ENCODE measurements around the gene DNAJC22.
"Not testable (repeated sequence)": the region's sequence is repeated elsewhere in the genome, so short reads cannot be mapped to it uniquely, and the experiment has no call there.

The DNAJC22 gene

DNA sequence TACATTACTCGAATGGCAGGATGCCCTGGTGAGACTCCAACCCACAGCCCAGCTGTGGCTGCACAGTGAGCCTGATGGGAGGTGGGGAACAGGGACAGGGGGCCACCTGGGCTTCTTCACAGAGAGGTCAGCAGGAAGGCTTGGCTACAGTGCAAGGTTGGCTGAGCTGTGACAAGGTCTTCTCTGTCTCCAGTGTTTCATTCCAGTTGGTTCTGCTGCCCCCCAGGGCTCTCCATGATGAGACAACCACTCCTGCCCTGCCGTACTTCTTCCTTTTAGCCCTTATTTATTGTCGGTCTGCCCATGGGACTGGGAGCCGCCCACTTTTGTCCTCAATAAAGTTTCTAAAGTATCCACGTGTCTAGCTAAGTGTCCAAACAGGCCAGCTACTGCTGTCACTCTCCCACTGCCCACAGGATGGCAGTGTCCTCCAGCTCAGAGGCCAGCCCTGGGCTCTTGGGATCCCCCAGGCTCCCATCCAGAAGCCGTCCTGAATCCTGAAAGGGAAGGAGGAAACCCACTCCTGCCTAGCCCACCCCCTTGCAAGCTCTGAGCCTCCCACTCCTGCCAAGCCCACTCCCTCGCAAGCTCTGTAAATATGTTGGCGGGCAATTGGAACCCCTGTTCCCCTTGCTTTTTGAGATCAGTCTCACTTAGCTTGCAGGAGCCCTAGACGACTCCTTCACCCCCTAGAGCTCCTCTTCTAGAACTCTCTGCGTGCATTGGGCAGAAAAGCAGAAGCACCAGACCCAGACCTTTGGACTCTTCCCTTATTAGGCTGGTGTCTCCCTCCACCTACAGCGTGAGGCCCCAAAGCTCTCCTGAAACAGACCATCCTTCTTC lies 15.1 kb upstream of the DNAJC22 start:
- DNase-seq: no peak

DNA sequence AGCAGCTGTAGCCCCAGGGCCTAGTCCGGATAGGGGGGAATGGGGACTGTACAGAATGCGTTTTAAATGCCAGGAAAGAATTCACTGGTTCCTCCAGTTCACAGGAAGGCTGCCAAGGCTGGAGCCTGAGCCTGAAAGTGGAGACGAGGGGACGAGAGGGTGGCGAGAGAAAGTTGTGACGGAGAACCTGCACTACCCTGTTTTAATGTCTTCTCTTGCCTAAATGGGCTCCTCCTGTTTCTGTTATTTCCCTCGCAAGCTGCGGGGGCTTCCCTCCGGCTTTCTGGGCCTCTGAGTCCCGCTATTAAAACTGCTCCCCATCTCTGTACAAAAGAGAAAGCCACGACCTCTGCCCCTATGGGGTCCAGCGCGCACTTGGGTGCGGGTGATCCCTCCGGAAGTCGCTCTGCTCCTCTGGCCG lies 14.2 kb upstream of the DNAJC22 start:
- no peak for DNase-seq

DNA sequence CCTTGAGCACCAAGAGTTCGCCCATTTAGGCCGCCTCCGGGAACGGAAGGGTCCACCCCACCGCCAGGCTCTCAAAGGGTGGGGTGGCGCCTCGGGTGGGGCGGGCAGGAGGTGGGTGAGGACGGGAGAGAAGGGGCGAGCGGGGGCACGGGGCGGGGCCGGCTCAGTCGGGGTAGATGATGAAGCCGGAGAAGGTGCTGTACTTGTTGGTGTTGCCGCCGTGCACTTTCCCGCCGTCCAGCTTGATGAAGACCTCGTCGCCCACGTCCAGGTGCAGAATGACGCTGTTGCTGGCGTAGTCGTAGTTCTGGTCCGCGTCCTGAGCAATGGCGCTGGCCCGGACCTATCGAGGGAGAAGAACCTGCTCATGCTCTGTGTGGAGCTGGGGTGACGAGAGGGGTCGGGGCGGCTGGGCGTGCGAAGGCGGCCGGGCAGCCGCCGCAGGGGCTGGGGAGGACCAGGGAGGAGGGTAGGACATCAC lies 13.8 kb upstream of the DNAJC22 start:
- no peak for DNase-seq

DNA sequence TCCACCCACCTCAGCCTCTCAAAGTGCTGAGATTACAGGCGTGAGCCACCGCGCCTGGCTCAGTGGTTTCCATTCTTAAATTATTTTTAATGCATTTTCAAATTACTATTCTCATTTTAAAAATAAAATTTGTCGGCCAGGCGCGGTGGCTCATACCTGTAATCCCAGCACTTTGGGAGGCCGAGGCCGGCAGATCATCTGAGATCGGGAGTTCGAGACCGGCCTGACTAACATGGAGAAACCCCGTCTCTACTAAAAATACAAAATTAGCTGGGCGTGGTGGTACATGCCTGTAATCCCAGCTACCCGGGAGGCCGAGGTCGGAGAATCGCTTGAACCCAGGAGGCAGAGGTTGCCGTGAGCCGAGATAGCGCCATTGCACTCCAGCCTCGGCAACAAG lies 12.9 kb upstream of the DNAJC22 start:
- DNase-seq: not testable (repeated sequence)

DNA sequence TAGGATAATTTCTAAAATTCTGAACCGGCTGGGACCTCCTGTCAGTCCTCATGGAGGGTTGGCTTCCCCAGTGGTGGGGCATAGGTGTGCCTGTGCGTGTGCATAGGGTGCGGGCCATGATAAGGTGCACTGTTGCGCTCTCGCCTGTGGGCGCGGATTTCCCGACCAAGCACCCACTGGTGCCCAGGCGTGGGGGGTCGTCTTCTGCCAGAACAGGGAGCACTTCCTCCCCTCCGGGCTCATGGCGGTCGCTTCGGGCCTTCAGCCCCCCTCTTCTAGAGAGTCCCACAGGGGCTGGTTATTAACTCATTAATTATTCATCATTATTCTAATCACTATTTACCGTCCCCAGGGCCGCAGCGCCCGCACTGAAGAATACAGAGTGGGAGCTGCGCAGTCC lies 12.5 kb upstream of the DNAJC22 start:
- no peak for DNase-seq

DNA sequence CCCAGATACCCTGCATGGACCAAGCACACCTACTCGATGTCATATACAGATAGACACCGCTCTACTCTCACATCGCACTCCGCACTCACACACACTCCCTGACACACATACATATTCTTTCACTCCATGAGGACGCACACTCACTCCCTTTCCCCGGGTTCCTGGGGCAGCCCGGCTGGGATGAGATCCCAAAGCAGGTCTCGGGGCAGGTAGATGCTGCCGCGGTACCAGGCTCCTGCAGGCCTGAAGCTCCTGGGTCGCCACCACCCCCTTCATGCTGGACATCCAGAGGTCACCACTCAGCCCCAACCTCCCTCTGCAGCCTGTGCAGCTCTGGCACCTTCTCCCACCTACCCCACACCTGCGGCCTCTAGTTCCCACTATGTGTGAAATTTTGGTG lies 12.0 kb upstream of the DNAJC22 start:
- no peak for DNase-seq

DNA sequence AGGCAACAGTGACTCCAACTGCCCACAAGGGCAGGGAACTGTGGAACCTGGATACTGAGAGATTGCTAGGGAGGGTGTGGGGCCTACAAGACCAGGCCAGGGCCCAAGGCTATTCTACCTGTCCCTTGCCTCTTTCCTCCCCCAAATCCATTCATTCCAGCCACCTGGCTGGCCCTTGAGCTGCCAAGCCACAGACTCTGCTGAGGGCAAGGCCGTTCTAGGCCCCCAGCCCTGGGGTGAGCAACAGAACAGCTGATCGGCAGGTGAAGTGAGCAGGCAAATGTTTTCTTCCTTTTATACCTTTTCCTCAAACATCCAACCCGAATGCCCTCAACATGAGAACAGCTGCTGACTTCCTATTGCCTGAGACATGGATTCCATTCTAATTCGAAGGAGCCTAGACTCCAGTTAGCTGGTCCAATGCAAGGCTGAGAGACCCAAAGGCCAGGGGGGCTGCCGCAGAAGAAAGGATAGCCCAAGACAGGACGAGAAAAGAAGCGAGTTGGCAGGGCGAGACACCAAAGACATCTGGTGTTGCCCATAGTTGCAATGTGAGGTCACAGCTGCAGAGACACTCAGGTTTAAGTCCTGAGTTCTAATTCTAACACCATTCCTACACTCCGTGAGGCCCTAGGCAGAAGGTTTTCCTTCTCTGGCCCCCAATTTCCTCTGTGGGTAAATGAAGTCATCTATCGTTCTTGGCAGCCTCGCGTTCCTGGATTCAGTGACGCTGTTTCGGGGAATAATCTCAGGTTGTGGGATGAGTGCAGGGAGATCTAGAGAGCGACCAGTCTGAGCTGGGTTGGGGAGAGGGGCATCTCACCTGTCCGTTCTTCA lies 11.4 kb upstream of the DNAJC22 start:
- DNase-seq: no peak

DNA sequence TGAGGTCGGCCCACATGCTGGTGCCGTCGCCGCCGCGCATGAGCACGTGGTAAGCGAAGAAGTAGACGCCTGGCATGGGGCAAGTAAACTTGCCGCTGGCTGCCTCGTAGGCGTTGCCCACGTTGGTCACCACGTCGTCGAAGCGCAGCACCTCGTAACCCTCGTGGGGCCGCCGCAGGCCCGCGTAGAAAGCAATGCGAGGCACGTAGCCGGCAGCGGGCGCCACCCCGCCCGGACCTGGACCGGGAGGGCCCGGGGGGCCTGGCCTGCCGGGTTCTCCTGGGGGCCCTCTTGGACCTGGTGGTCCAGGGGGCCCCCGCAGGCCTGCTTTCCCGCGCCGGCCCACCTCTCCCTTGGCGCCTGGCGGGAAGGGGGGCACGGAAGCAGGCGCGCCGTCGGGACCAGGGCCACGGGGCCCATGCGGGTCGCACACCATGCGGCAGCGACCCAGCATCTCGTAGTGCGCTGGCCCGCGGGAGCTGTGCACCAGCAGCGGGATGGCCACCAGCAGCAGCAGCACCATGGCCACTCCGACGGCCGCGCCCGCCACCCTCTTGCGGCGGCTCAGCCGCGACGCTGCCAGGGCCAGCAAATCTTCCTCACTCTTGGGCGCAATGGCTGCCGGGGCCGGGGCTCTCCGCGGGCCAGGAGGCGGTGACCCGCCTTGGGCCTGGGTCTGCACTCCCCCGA lies 10.6 kb upstream of the DNAJC22 start:
- no peak for DNase-seq

DNA sequence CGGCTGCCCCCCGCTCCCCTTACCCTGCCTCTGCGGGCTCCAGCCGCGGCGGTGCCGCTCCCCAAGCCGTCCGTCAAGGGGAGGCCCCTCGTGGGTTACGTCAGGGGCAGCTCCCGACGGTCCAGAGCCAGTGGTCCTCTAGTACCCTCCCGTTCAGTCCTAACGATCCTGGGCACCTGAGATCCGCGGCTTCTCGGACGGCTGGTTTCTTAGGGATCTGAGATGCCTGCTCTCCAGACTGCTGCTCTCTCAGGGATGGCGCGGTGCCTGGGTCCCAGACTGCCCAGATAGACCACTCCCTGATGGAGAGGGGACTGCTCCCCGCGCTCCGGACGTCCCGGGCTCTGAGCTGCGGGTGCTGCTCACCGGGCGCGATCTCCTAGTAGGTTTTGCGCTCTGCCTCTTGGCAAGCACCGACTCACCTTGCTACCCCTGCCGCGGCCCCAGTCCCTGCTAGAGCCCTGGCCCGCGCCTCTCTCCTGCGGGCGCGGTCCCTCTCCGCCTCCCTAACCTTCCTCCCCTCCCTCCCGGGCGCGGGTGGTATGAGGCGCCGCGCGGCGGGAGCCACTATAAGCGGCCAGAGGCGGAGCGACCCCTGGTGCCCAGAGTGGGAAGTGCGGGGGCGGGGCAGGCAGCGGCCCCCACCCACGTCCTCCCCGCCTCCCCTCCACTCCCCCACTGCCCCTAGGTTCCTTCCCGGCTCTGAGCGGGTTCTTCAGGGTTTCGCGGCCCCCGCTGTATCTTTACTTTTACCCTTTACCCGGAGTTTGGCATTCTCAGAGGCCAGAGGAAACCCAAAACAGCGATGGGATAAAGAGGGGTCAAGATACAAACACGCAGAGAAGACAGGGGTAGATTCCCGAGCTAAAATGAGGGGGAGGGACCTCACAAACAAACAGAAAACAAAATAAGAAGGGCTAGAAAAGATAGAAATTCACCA lies 9.8 kb upstream of the DNAJC22 start, which contains the start of gene C1QL4:
C1QL4 (minus strand) TSS at position 544 of the 940 bp plus-strand sequence. CDS start 711 bp downstream, outside the sequence.
- peak; percentile 10 for DNase-seq

DNA sequence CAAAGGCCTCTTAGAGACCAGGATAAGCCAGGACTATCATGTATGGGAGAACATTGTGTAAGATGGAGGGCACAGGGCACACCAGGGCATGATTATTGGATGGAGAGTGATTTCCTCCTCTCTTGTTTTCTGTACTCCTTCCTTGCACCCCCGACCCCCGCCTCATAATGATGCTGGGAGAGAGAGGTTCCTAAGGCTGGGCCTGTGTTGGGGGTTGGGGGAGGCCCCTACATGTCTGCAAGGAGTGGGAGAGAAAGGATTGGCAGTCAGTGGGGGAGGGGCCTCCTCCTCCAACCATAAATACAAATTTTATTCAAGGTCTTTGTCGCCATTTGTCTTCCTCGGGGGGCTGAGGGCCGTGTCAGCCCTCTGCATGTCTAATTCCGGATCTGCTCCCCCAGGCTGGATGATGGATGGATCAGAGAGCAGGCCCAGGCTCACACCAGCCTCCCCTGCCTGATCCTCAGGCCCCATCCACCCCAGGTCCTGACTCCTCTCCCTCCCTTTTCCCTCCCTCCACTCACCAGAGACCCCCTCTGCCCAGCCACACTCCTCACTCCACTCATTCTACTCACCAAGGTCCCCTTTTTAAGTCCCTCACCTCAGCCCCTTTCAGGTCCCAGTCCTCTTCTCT lies 7.7 kb upstream of the DNAJC22 start:
- no peak for DNase-seq

DNA sequence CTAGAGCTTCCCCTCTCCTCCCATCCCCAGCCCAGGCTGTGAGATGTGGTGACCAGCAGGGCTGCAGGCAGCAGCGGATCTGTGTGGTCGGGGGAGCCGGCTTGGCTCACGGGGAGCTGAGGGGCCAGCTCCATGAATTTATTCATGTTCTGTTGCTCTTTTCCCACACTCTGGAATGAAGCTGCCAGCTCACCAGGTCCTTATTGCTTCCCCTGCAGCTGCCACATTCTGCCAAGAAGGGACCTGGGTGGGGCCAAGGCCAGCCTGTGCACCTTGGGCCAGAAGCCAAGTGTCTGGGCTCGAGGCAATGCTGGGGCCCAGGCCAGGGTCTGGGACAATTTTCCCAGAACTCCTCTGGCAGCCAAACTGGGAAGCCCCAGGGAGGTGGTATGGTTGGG lies 7.2 kb upstream of the DNAJC22 start:
- no peak for DNase-seq

DNA sequence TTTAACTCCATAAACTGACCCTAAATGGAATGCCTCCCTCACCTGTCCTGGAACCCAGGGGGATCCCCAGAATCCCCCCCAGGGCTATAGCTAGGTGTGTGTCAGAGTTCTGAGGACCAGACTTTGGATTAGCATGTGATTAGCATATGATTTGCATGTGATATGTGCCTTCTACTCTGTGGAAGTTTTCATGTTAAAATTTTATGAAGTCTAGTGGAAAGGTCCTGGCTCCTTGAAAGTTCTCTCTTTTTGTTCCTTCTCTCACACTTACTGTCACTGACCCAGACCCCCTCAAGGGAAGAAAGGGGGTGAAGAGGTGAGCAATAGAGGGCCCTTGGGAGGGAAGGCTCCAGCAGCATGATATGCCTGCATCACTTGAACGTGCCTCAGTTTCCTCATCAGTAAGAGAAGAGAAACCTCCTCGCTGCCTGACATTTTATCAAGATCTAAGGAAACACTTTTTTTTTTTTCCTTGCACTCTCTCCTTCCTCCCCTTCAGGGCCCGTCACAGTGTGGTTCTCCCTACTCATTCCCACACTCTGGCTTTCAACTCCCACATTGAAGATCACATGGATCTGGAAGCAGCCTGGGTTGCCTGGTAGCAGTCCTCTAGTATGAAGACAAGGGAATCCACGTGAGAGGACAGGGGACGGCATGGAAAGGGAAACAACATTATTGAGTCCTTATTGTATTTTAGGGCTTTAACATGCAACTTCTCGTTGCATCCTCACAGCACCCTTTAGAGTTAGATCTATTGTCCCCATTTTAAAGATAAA lies 6.4 kb upstream of the DNAJC22 start:
- no peak for DNase-seq

DNA sequence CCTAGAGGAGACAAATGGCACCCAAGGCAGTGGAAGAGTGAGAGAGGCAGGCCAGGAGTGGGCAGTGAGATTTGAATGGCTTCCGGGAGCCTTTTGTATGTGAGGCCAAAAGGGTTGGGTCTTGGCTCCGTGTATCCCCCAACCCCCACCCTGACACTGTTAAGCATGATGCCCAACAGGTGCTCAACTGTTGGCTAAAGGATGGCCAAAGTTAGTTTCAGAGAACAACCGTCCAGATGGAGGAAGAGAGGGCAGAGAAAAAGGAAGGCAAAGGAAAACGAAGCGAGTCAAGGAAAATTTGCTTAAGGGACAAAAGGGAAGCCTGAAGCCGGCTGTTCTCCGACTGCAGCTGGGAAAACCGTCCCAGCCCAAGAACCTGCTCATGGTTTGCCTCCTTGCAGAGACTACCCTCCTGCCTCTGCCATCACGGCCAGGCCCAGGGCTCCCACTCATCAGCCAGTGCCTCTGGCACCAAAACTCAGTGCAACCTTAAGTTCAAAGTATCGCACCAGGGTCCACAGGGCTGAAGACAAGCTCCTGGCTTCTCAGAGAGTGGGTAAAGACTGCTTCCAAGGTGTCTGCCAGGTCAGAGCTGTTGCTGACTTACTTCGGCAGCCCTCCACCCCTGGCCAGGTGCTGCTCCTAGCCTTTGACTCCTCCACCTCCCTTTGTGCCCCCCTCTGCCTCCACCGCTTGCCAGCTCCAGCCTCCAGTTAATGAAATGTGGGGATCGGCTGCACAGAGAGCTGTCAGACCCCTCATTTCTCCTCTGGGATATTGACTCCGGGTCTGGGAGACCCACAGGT lies 5.5 kb upstream of the DNAJC22 start:
- no peak for DNase-seq

DNA sequence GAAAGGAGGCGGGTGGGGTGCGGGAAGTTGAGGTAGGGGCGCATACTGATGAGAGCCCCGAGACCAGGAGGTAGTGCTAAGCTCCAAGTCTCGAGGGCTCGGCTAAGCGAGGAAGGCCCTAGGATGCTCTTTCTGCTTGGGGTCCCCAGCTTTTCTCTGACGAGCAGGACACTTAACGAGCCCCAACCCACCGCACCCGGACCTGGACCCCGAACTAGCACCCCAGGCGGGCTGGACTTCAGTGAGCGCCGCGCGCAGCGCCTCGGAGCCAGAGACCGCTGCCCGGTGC lies 5.0 kb upstream of the DNAJC22 start:
- DNase-seq: no peak

DNA sequence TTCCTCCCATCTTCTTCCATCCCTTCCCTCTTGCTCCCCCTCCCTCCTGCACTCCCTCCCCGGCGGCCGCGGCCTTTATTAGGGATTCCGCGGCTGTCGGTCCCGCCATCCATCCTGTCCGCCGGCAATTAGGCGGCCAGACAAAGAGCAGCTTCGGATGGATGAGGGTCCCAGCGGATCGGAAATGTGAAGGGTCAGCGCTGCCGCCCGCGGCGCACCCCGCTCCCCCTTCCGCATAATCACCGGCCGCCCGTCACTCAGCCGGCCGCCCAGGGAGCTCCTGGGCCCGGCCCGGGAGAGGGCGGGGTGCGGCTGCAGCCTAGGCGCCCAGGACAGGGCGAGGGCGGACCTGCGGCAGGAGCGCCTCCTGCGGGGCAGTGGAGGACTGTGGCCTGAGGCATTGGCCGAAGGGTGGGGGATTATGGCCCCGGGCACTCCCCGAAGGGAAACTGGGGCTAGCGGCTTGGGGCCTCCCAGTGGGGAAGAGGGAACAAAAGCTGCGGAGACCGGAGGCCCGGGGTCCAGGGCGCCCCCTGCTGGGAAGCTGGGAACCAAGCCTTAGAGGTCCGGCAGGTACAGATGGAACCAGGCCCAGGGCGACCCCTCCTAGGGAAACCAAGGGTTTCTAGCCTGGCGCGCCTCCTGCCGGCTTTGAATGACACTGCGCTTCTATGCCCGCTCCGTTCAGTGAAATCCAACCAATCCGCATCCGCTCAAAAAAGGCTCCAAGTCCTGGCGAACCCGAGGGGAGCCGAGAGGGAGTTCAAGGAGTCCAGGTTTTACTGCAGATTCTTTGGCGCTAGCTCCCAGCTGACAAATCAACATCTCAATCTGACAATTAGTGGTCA lies 4.4 kb upstream of the DNAJC22 start:
- DNase-seq: peak; percentile 82

DNA sequence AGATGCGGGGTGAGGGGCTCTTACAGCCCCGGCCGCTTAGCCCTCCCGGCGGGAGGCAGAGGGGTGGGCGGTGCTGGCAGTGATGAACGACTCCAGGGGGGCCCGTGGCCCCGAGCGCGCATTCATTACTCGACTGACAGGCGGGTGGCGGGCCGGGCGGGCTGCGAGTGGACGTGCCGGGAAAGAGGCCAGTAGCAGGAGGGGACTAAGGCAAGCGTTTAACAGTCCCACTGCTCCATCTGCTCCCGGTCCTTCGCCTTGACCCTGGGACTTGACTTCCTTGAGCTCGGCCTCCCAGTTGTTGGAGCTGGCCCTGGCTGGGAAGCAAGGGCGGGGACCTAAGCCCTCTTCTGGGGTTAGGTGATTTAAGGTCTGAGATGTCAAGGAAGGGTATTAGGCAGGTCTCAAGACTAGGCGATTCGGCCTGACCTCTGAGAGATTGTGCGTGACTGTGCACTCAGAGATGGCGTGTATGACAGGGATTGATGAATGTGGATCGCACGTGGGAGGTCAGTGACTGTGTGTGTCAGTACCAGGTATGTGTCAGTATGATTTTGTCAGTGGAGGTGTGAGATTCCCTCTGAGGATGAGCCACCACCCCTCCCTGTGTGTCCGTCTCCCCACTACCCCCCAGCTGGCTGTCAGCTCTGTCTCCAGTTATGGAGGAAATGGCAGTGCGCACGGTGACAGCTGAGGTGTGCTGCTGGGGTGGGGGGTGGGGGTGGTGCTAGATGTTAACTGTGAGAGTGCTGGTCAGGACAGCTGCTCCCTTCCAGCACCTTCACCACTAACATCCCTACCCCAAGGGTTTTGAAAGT lies 3.6 kb upstream of the DNAJC22 start:
- DNase-seq: no peak

DNA sequence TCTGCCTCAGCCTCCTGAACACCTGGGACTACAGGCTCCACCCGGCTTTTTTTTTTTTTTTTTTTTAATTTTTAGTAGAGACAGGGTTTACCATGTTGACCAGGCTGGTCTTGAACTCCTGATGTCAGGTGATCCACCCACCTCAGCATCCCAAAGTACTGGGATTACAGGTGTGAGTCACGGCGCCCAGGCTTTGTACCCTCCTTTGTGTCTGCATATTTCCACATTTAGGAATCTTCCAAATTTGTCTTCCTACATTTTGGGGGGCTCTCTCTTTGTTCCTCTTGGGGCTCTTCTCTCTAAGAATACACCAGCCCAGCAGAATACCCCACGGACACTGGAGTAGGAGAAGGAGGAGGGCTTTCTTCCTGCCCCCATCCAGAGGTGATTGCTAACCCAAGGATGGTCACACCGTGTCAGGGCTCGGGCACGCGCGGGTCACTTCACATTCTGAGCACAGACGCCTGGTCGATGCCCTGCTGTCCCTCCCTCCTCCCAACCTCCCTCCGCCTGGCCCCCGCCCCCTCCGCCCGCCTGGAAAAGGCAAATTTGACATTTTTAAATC lies 2.1 kb upstream of the DNAJC22 start:
- no peak for DNase-seq
